HEK293 (cell line): Measurements from ENCODE around the gene TRAPPC12.
"Not testable (repeated sequence)": the region's sequence is repeated elsewhere in the genome, so short reads cannot be mapped to it uniquely, and the experiment has no call there.

Source experiments
- CTCF ChIA-PET: fragments of 350-600 bp; formaldehyde crosslinking; extraction: SDS; loops from one replicate; lab custom pipeline; 2021; ENCODE audit warnings: antibody characterized with exemption; lab: Yijun Ruan, JAX
- POLR2A ChIA-PET: fragments of 300-600 bp; formaldehyde crosslinking; extraction: SDS; loops from one replicate; lab custom pipeline; 2020; ENCODE audit warnings: antibody characterized with exemption, inconsistent platforms; lab: Yijun Ruan, JAX
- H3K27ac ChIP-seq: fragments of 200-500 bp; sonication (Bioruptor generic); 2 replicates; pipeline ENCODE4 v1.5.1; 2014; ENCODE audit warnings: low read depth, low read length, control low read depth, inconsistent platforms; ENCODE audit errors: extremely low read depth
- H3K36me3 ChIP-seq, 2 experiments: fragments of 200-500 bp in 1 of 2; sonication (Bioruptor generic) in 1 of 2; 1 replicate in 1 of 2; 2 replicates in 1 of 2; pipeline ENCODE4 v1.5.1; 2014 to 2017; ENCODE audit warnings: inconsistent platforms in 2 of 2, low read length in 2 of 2; ENCODE audit not compliant: control insufficient read depth in 2 of 2, insufficient read depth in 1 of 2
- H3K4me1 ChIP-seq: fragments of 200-500 bp; sonication (Bioruptor generic); 2 replicates; pipeline ENCODE4 v1.5.1; 2014; ENCODE audit warnings: mild to moderate bottlenecking, low read length, inconsistent platforms; ENCODE audit not compliant: control insufficient read depth, insufficient read depth
- H3K4me3 ChIP-seq: 2 replicates; pipeline ENCODE4 v1.5.1; 2011; ENCODE audit warnings: low read depth, mild to moderate bottlenecking, control low read depth, low read length, moderate library complexity
- H3K9me3 ChIP-seq: fragments of 200-500 bp; sonication (Bioruptor generic); 2 replicates; pipeline ENCODE4 v1.5.1; 2014; ENCODE audit warnings: low read depth, low read length, inconsistent platforms; ENCODE audit not compliant: control insufficient read depth, insufficient read depth
- AEBP2 ChIP-seq: fragments of 450-650 bp; formaldehyde crosslinking; IDR thresholded peaks from 2 replicates; pipeline ENCODE4 v1.5.1; 2016; ENCODE audit warnings: missing biosample characterization, missing genetic modification characterization, borderline replicate concordance
- BCL11A ChIP-seq: fragments of 450-650 bp; formaldehyde crosslinking; IDR thresholded peaks from 2 replicates; pipeline ENCODE4 v1.5.1; 2016; ENCODE audit warnings: low read depth, missing biosample characterization, missing genetic modification characterization
- KLF17 ChIP-seq: fragments of 450-650 bp; formaldehyde crosslinking; IDR thresholded peaks from 2 replicates; pipeline ENCODE4 v1.5.1; 2016; ENCODE audit warnings: missing biosample characterization, missing genetic modification characterization
- KLF9 ChIP-seq: fragments of 450-650 bp; formaldehyde crosslinking; IDR thresholded peaks from 2 replicates; pipeline ENCODE4 v1.5.1; 2016; ENCODE audit warnings: missing biosample characterization, missing genetic modification characterization, low read depth
- RBAK ChIP-seq: fragments of 450-650 bp; formaldehyde crosslinking; IDR thresholded peaks from 2 replicates; pipeline ENCODE4 v1.5.1; 2016; ENCODE audit warnings: missing biosample characterization, missing genetic modification characterization
- SCRT2 ChIP-seq: fragments of 450-650 bp; formaldehyde crosslinking; IDR thresholded peaks from 2 replicates; pipeline ENCODE4 v1.5.1; 2016; ENCODE audit warnings: missing biosample characterization, missing genetic modification characterization
- TCF7L2 ChIP-seq: IDR thresholded peaks from 2 replicates; pipeline ENCODE4 v1.6.1; 2011; ENCODE audit warnings: low read depth, mild to moderate bottlenecking, inconsistent platforms, low read length, moderate library complexity, borderline replicate concordance
- ZBTB49 ChIP-seq: fragments of 450-650 bp; formaldehyde crosslinking; IDR thresholded peaks from 2 replicates; pipeline ENCODE4 v1.5.1; 2016; ENCODE audit warnings: missing biosample characterization, missing genetic modification characterization, low read depth
- ZNF223 ChIP-seq: fragments of 450-650 bp; formaldehyde crosslinking; IDR thresholded peaks from 2 replicates; pipeline ENCODE4 v1.5.1; 2016; ENCODE audit warnings: missing biosample characterization, missing genetic modification characterization
- ZNF24 ChIP-seq: fragments of 450-650 bp; formaldehyde crosslinking; IDR thresholded peaks from 2 replicates; pipeline ENCODE4 v1.5.1; 2016; ENCODE audit warnings: missing biosample characterization, missing genetic modification characterization
- ZNF311 ChIP-seq: fragments of 450-650 bp; formaldehyde crosslinking; IDR thresholded peaks from 2 replicates; pipeline ENCODE4 v1.5.1; 2017; ENCODE audit warnings: missing biosample characterization, missing genetic modification characterization, borderline replicate concordance
- ZNF335 ChIP-seq: fragments of 450-650 bp; formaldehyde crosslinking; conservative IDR thresholded peaks from 2 replicates; pipeline ENCODE4 v1.5.1; 2016; ENCODE audit warnings: missing biosample characterization, missing genetic modification characterization
- ZNF404 ChIP-seq: fragments of 450-650 bp; formaldehyde crosslinking; IDR thresholded peaks from 2 replicates; pipeline ENCODE4 v1.5.1; 2017; ENCODE audit warnings: missing biosample characterization, missing genetic modification characterization
- ZNF521 ChIP-seq: fragments of 450-650 bp; formaldehyde crosslinking; IDR thresholded peaks from 2 replicates; pipeline ENCODE4 v1.5.1; 2017; ENCODE audit warnings: missing biosample characterization, mild to moderate bottlenecking, missing genetic modification characterization
- ZNF600 ChIP-seq: fragments of 450-650 bp; formaldehyde crosslinking; IDR thresholded peaks from 2 replicates; pipeline ENCODE4 v1.5.1; 2016; ENCODE audit warnings: missing biosample characterization, missing genetic modification characterization
- ZNF626 ChIP-seq: fragments of 450-650 bp; sonication (Bioruptor Pico); formaldehyde crosslinking; IDR thresholded peaks from 2 replicates; pipeline ENCODE4 v1.5.1; 2018; ENCODE audit warnings: missing biosample characterization, missing genetic modification characterization, inconsistent platforms
- ZNF658 ChIP-seq: fragments of 450-650 bp; formaldehyde crosslinking; IDR thresholded peaks from 2 replicates; pipeline ENCODE4; 2016; ENCODE audit warnings: missing biosample characterization, missing genetic modification characterization
- ZNF660 ChIP-seq: fragments of 450-650 bp; IDR thresholded peaks from 2 replicates; pipeline ENCODE4 v1.5.1; 2018; ENCODE audit warnings: missing biosample characterization, mild to moderate bottlenecking, missing genetic modification characterization
- ZNF670 ChIP-seq: fragments of 450-650 bp; formaldehyde crosslinking; IDR thresholded peaks from 2 replicates; pipeline ENCODE4 v1.5.1; 2016; ENCODE audit warnings: missing biosample characterization, missing genetic modification characterization, low read depth
- ZSCAN16 ChIP-seq: fragments of 450-650 bp; formaldehyde crosslinking; IDR thresholded peaks from 2 replicates; pipeline ENCODE4 v1.5.1; 2016; ENCODE audit warnings: missing biosample characterization, missing genetic modification characterization
- ZSCAN30 ChIP-seq: fragments of 450-650 bp; IDR thresholded peaks from 2 replicates; pipeline ENCODE4 v1.5.1; 2018; ENCODE audit warnings: missing biosample characterization, mild to moderate bottlenecking, missing genetic modification characterization, moderate library complexity

Gene TRAPPC12

GRCh38 chr2:3453190-3453999 is 73.9 kb downstream of the TRAPPC12 start:
- Histone ChIP-seq H3K27ac (no peak overlapping the region), H3K4me3 (no peak overlapping the region), H3K9me3 (no peaks in the 10 kb centered on the region), H3K4me1 (no peaks in the 10 kb centered on the region), H3K36me3 (peaks cover 2 to 77% of the 10 kb centered on the region in 2 experiments; a peak in 2 of 3 replicates)
- ChIA-PET CTCF (no interaction called here), POLR2A (no interaction called here)
- TF ChIP-seq SCRT2 (no peak), ZNF404 (tag by site-specific recombination) (no peak), TCF7L2 (no peak), ZNF670 (tag by site-specific recombination) (no peak), RBAK (tag by site-specific recombination) (no peak), ZNF658 (tag by site-specific recombination) (no peak)

GRCh38 chr2:3454005-3454404 is 74.5 kb downstream of the TRAPPC12 start:
- CTCF ChIA-PET, H3K4me3 ChIP-seq, POLR2A ChIA-PET, H3K27ac ChIP-seq, H3K4me1 ChIP-seq, H3K9me3 ChIP-seq: not testable (repeated sequence)
- H3K36me3 ChIP-seq, result peaks cover 5 to 80% of the 10 kb centered on the region in 2 experiments; a peak in 2 of 3 replicates

GRCh38 chr2:3454802-3455201 is 75.3 kb downstream of the TRAPPC12 start:
- Histone ChIP-seq H3K27ac (no peak overlapping the region), H3K9me3 (no peaks in the 10 kb centered on the region), H3K4me1 (no peaks in the 10 kb centered on the region), H3K36me3 (peaks cover 5 to 74% of the 10 kb centered on the region in 2 experiments; a peak in 2 of 3 replicates), H3K4me3 (no peak overlapping the region)
- ChIA-PET POLR2A (no interaction called here), CTCF (no interaction called here)
- no peak for TF ChIP-seq ZBTB49 (tag by site-specific recombination)
- TF ChIP-seq KLF9, result no peak
- no peak for TF ChIP-seq AEBP2
- TF ChIP-seq ZNF223 (tag by site-specific recombination), result no peak
- no peak for TF ChIP-seq KLF17 (tag by site-specific recombination)
- TF ChIP-seq ZNF24, result no peak
- TF ChIP-seq ZNF335 (tag by site-specific recombination), result no peak
- TF ChIP-seq ZNF521 (tag by site-specific recombination), result no peak
- TF ChIP-seq ZNF626 (tag by site-specific recombination), result no peak
- no peak for TF ChIP-seq ZSCAN16 (tag by site-specific recombination)
- TF ChIP-seq BCL11A (tag by site-specific recombination), result no peak
- no peak for TF ChIP-seq ZNF311 (tag by site-specific recombination)
- no peak for TF ChIP-seq ZNF660
- TF ChIP-seq ZNF600 (tag by site-specific recombination), result no peak
- TF ChIP-seq ZSCAN30 (tag by site-specific recombination), result no peak
